Forelimb muscle (tissue), 1 donor: ENCODE measurements around the gene KAZN. TPM values are rescaled to one million over a fixed set of nuclear protein-coding genes. Genes with fewer than 3 reads are reported as not detected.

Source experiments
- DNase-seq: peaks from one replicate; pipeline ENCODE4 v3.0.0-alpha.2; 2013; ENCODE audit warnings: low read depth
- polyA plus RNA-seq: library from polyadenylated mRNA; unstranded; fragments of 120-200 nt; gene quantifications from one replicate; pipeline ENCODE4 v1.2.1, GENCODE V29; 2013; ENCODE audit not compliant: insufficient read length

The KAZN gene
- polyA plus RNA-seq, 1 donor, result 12.8 TPM

GRCh38 chr1:15158506-15159165 lies 560.2 kb downstream of the KAZN start:
- no peak for DNase-seq

GRCh38 chr1:15159166-15159555 lies 560.7 kb downstream of the KAZN start:
- no peak for DNase-seq

- no peak for DNase-seq
Observed at GRCh38 chr1:15160626-15161025, 562.1 kb downstream of the KAZN start.

- DNase-seq, result no peak
Observed at GRCh38 chr1:15167386-15167785, 568.9 kb downstream of the KAZN start.
